Measurements from ENCODE around the gene PCP2. TPM values are rescaled to one million over a fixed set of nuclear protein-coding genes. Genes with fewer than 3 reads are reported as not detected.

The PCP2 gene
- total RNA-seq, 1 experiment from 2014 or later, result 1.9 TPM

DNA sequence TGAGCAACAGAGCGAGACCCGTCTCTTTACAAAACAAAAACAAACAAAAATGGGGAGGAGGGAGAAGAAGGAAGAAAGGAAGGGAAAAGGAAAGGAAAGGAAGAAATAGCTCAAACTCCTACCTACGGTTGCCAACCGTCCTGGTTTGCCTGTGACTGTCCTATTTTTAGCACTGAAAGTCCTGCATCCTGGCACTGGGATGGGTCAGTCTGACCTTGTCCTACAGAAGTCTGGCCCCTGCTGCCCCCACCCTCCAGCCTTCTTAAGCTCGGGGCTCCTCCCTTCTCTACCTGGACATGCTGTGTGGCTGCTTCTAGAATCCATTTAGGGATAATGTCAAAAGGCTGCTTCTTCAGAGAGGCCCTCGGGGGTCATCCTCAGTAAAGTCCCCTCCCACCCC lies 2.2 kb upstream of the PCP2 start:
- Mint-ChIP-seq H3K27me3 (ENCODE audit: insufficient read depth, unreplicated experiment) (no peaks in the 10 kb centered on the region), H3K27ac (ENCODE audit: unreplicated experiment) (no peak overlapping the region), H3K4me1 (ENCODE audit: low read depth, unreplicated experiment) (no peaks in the 10 kb centered on the region), H3K4me3 (ENCODE audit: unreplicated experiment) (peak overlapping the region; percentile 79), H3K36me3 (ENCODE audit: insufficient read depth, unreplicated experiment) (peaks cover 22% of the 10 kb centered on the region), H3K9me3 (ENCODE audit: unreplicated experiment) (peaks cover 9% of the 10 kb centered on the region)
- CTCF ChIA-PET, result no interaction called here
- POLR2A ChIA-PET, result interaction anchor here (0.5 to 1.0 kb wide), 2 partner anchors 41 to 164 kb away, joined by 4 to 7 read pairs; no protein-coding TSS in a partner anchor
- H3K27me3 ChIP-seq (replicated peaks; ENCODE audit: control insufficient read depth, insufficient read depth, low read length), result no peaks in the 10 kb centered on the region
- BruUV-seq (replicated peaks), result no TSS peak
- H3K9me3 ChIP-seq, result no peaks in the 10 kb centered on the region
- intact Hi-C loops (cut with micrococcal nuclease; ENCODE audit: unreplicated experiment), result loop anchor here (2.0 kb wide), 1 partner anchor 67 kb away; no protein-coding TSS in a partner anchor
- H3K4me3 ChIP-seq (ENCODE audit: low read depth, low read length), result no peak overlapping the region
- peaks cover 2% of the 10 kb centered on the region; the same call in 1 of the 2 replicates for H3K36me3 ChIP-seq (ENCODE audit: control insufficient read depth, insufficient read depth, low read length)
- TF ChIP-seq, protein P1, sequence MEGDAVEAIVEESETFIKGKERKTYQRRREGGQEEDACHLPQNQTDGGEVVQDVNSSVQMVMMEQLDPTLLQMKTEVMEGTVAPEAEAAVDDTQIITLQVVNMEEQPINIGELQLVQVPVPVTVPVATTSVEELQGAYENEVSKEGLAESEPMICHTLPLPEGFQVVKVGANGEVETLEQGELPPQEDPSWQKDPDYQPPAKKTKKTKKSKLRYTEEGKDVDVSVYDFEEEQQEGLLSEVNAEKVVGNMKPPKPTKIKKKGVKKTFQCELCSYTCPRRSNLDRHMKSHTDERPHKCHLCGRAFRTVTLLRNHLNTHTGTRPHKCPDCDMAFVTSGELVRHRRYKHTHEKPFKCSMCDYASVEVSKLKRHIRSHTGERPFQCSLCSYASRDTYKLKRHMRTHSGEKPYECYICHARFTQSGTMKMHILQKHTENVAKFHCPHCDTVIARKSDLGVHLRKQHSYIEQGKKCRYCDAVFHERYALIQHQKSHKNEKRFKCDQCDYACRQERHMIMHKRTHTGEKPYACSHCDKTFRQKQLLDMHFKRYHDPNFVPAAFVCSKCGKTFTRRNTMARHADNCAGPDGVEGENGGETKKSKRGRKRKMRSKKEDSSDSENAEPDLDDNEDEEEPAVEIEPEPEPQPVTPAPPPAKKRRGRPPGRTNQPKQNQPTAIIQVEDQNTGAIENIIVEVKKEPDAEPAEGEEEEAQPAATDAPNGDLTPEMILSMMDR (IDR thresholded peaks at IDR 0.05; ENCODE audit: insufficient read depth in 1 of 2, low read depth in 1 of 2, low read length in 1 of 2, severe bottlenecking in 1 of 2, unreplicated experiment in 1 of 2), result no peak
- H3K4me1 ChIP-seq, result peaks cover 11% of the 10 kb centered on the region
- DNase-seq, result no peak

DNA sequence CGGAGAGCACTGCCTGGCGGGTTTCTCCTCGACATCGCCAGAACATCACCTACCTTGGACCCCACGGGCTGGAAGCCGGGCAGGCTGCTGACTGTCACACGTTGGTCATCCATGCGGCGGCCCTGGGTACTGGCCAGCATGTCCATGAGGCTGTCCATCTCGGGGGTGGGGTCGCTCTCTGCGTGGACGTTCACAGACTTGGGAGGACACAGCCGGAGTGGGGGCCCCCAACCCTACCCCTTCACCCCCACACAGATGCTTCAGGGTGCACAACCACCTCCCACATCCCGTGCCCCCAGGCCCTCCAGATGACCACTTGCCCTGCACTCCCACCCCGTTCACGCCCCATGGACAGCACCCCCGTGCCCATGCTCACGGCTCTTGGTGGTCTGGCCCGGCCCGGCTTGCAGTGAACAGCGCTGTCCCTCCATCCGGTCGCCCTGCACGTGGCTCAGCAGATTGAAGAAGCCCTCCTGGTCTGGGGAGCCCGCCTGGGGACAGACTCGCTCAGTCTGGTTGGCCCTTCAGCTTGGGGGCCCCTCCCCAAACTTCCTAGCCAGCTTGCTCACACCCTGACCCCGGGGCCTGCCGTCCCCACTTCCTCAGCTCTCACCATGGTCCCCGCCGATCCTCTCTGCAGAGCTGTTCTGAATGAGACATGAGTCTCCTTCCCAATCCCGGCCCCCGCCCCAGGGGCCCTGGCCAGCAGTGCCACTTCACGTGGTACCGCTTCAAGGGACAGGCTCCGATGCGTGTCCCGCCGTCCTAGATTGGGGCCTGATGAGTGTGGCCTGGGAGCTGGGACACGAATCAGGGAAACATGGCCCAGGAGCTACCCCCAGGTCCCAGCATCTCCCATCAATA lies 947 bp downstream of the PCP2 start:
- Histone ChIP-seq H3K9me3 (no peaks in the 10 kb centered on the region), H3K4me1 (peaks cover 16% of the 10 kb centered on the region), H3K4me3 (ENCODE audit: low read depth, low read length) (no peak overlapping the region), H3K36me3 (ENCODE audit: control insufficient read depth, insufficient read depth, low read length) (no peaks in the 10 kb centered on the region), H3K27me3 (replicated peaks; ENCODE audit: control insufficient read depth, insufficient read depth, low read length) (no peaks in the 10 kb centered on the region)
- Mint-ChIP-seq H3K36me3 (ENCODE audit: insufficient read depth, unreplicated experiment) (peaks cover 25% of the 10 kb centered on the region), H3K4me1 (ENCODE audit: low read depth, unreplicated experiment) (peaks cover 7% of the 10 kb centered on the region), H3K4me3 (ENCODE audit: unreplicated experiment) (no peak overlapping the region), H3K27ac (ENCODE audit: unreplicated experiment) (no peak overlapping the region), H3K9me3 (ENCODE audit: unreplicated experiment) (no peaks in the 10 kb centered on the region), H3K27me3 (ENCODE audit: insufficient read depth, unreplicated experiment) (no peaks in the 10 kb centered on the region)
- ChIA-PET POLR2A (interaction anchor here (0.6 kb wide), 1 partner anchor 563 kb away, joined by 5 read pairs; the partner anchor contains the start of gene ZNF557), CTCF (no interaction called here)
- TF ChIP-seq, protein P1 (IDR thresholded peaks at IDR 0.05; ENCODE audit: insufficient read depth in 1 of 2, low read depth in 1 of 2, low read length in 1 of 2, severe bottlenecking in 1 of 2, unreplicated experiment in 1 of 2), result no peak
- intact Hi-C loops (cut with micrococcal nuclease; ENCODE audit: unreplicated experiment), result no loop called here
- DNase-seq, result no peak
- BruUV-seq (replicated peaks), result no TSS peak

DNA sequence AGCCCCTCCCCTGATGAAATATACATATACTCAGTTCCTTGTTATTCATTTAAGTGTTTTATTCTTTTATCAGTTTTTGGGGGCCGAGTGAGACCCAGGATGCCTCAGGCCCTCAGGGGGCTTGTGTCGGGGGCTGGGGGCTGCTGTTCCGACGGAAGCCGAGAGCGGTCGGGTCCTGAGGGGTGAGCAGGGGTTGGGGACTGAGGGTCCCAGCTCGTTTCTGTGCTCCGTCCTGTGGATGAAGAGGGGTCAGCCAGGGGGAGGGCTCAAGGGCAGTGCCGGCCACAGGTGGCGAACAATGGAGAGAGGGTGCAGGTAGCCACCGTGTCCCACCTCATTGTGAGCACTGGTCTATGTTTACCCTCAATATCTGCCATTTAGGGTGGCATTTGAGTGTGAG lies 1.9 kb downstream of the PCP2 start:
- H3K27me3 ChIP-seq (replicated peaks; ENCODE audit: control insufficient read depth, insufficient read depth, low read length), result no peaks in the 10 kb centered on the region
- no peaks in the 10 kb centered on the region for H3K9me3 ChIP-seq
- no peak for DNase-seq
- H3K36me3 ChIP-seq (ENCODE audit: control insufficient read depth, insufficient read depth, low read length), result no peaks in the 10 kb centered on the region
- H3K4me1 ChIP-seq, result peaks cover 15% of the 10 kb centered on the region
- CTCF ChIA-PET, result no interaction called here
- Mint-ChIP-seq H3K27ac (ENCODE audit: unreplicated experiment) (no peak overlapping the region), H3K9me3 (ENCODE audit: unreplicated experiment) (no peaks in the 10 kb centered on the region), H3K4me3 (ENCODE audit: unreplicated experiment) (no peak overlapping the region), H3K4me1 (ENCODE audit: low read depth, unreplicated experiment) (peaks cover 7% of the 10 kb centered on the region), H3K27me3 (ENCODE audit: insufficient read depth, unreplicated experiment) (no peaks in the 10 kb centered on the region), H3K36me3 (ENCODE audit: insufficient read depth, unreplicated experiment) (peaks cover 15% of the 10 kb centered on the region)
- BruUV-seq (replicated peaks), result no TSS peak
- intact Hi-C loops (cut with micrococcal nuclease; ENCODE audit: unreplicated experiment), result no loop called here
- POLR2A ChIA-PET, result no interaction called here
- H3K4me3 ChIP-seq (ENCODE audit: low read depth, low read length), result no peak overlapping the region
- TF ChIP-seq, protein P1 (IDR thresholded peaks at IDR 0.05; ENCODE audit: insufficient read depth in 1 of 2, low read depth in 1 of 2, low read length in 1 of 2, severe bottlenecking in 1 of 2, unreplicated experiment in 1 of 2), result no peak

All from Caco-2 (cell line).